Ovary (tissue), 3 donors: ENCODE data around the gene CFAP119.

ENCODE experiments used
- CTCF ChIP-seq, 3 donors: fragments of 450-650 bp in 2 of 3; fragments of 200-600 bp in 1 of 3; IDR thresholded peaks; one replicate each; pipeline versions ENCODE4 v1.5.1 to v1.8.0; 2016 to 2022; ENCODE audit warnings: antibody characterized with exemption in 3 of 3, mild to moderate bottlenecking in 1 of 3
- POLR2A ChIP-seq: fragments of 450-650 bp; IDR thresholded peaks from one replicate; pipeline ENCODE4 v1.6.1; 2017; ENCODE audit warnings: antibody characterized with exemption, mild to moderate bottlenecking, moderate library complexity
- donor health status: DM: no; HTN: no; CAD: no.

- TF ChIP-seq CTCF (IDR thresholded peaks at IDR 0.05) (no peak), POLR2A (no peak)
Measured at GRCh38 chr16:30711712-30712111, 50.1 kb downstream of the CFAP119 start.
